ENCODE results near the gene DNM1L. TPM values are rescaled to one million over a fixed set of nuclear protein-coding genes. Genes with fewer than 3 reads are reported as not detected.

The DNM1L gene
- total RNA-seq, 1 experiment from 2014 or later: 79.8 TPM

- H3K18ac ChIP-seq (ENCODE audit: insufficient read length, low read depth, low read length): no peak overlapping the region
- no peaks in the 10 kb centered on the region for H3K27me3 ChIP-seq (ENCODE audit: insufficient read depth, low read length)
- H2BK15ac ChIP-seq (ENCODE audit: low read depth, low read length): no peak overlapping the region
- no peak overlapping the region for H2AFZ ChIP-seq (ENCODE audit: low read length)
- H3K23ac ChIP-seq (ENCODE audit: insufficient read length, low read depth, low read length): no peak overlapping the region
- Mint-ChIP-seq H3K27me3 (ENCODE audit: low read depth) (no peaks in the 10 kb centered on the region), H3K9me3 (no peaks in the 10 kb centered on the region), H3K4me3 (no peak overlapping the region), H3K4me1 (peaks cover 20 to 21% of the 10 kb centered on the region in 2 experiments), H3K36me3 (ENCODE audit: insufficient read depth in 1 of 3, low read depth in 3 of 3) (peaks cover 16 to 61% (median 58%) of the 10 kb centered on the region in 3 experiments; a peak in 6 of 7 replicates), H3K27ac (no peak overlapping the region)
- H3K4ac ChIP-seq (ENCODE audit: low read depth, low read length): no peak overlapping the region
- H3K4me2 ChIP-seq (ENCODE audit: insufficient read depth, insufficient read length, low read length): no peak overlapping the region
- no peaks in the 10 kb centered on the region for H4K20me1 ChIP-seq (ENCODE audit: control insufficient read depth, insufficient read depth, insufficient read length)
- H4K5ac ChIP-seq (ENCODE audit: insufficient read length, low read depth, low read length): no peak overlapping the region
- WGBS (ENCODE audit: extremely low coverage, insufficient read length, low lambda C conversion rate): no CpG with 5 or more reads among the region's 1 CpG
- H2BK5ac ChIP-seq (ENCODE audit: insufficient read length, low read length): no peak overlapping the region
- H3K79me1 ChIP-seq (ENCODE audit: insufficient read depth, low read depth, low read length, poor library complexity, severe bottlenecking): no peaks in the 10 kb centered on the region
- TF ChIP-seq CTCF (conservative IDR thresholded peaks at IDR 0.05): no peak; the same call in 2 of the 3 replicates
- no peak overlapping the region for H3K27ac ChIP-seq (ENCODE audit: insufficient read length, low read depth, low read length)
- no peak overlapping the region for H2BK20ac ChIP-seq (ENCODE audit: low read depth, low read length, poor library complexity, severe bottlenecking)
- H3T11ph ChIP-seq (ENCODE audit: low read length): no peak overlapping the region
- H2BK12ac ChIP-seq (ENCODE audit: insufficient read length, low read depth, low read length): no peak overlapping the region
- H4K8ac ChIP-seq (replicated peaks; ENCODE audit: insufficient read length, low read depth, low read length): no peak overlapping the region
- H2BK120ac ChIP-seq (ENCODE audit: low read depth, low read length, poor library complexity, severe bottlenecking): no peak overlapping the region
- no peak overlapping the region for H4K91ac ChIP-seq (ENCODE audit: insufficient read length, low read depth, low read length)
- H3K4me1 ChIP-seq (ENCODE audit: insufficient read depth, low read length): no peaks in the 10 kb centered on the region
- no peak overlapping the region for H3K9ac ChIP-seq (ENCODE audit: extremely low read depth, insufficient read length, low read length)
- no peak overlapping the region for H2AK5ac ChIP-seq (ENCODE audit: insufficient read length, low read length)
- no peak overlapping the region for H3K56ac ChIP-seq (ENCODE audit: insufficient read length, low read depth, low read length)
- DNase-seq: no peak
- no peaks in the 10 kb centered on the region for H3K23me2 ChIP-seq (ENCODE audit: insufficient read length, low read depth, low read length, poor library complexity, severe bottlenecking)
- no peaks in the 10 kb centered on the region for H3K79me2 ChIP-seq (ENCODE audit: insufficient read depth, low read length)
- no peak overlapping the region for H3K14ac ChIP-seq (ENCODE audit: insufficient read depth, low read length)
- H3K9me3 ChIP-seq (ENCODE audit: control insufficient read depth, low read depth, low read length): no peaks in the 10 kb centered on the region
Observed at GRCh38 chr12:32734952-32735351, 55.9 kb downstream of the DNM1L start.

All from H9 (cell line).